ENCODE data around the gene ITPRIP.

ITPRIP gene

GRCh38 chr10:104337521-104337984 lies 712 bp downstream of the ITPRIP start:
- H4K20me1 ChIP-seq = peaks cover 37 to 55% (median 44%) of the 10 kb centered on the region in 11 experiments
- peak overlapping the region; percentile 77 to 99 (median 89) for H3K4me3 ChIP-seq
- peaks cover 7 to 35% (median 24%) of the 10 kb centered on the region in 11 experiments; a peak in 16 of 22 replicates for H3K36me3 ChIP-seq
- TF ChIP-seq Cebpa-rat (IDR thresholded peaks at IDR 0.05) = no peak
- H3K9me3 ChIP-seq (replicated peaks in 1 of 11) = no peaks in the 10 kb centered on the region
- peak overlapping the region; percentile 84 to 99 (median 97) for H3K4me2 ChIP-seq
- peak overlapping the region; percentile 93 to 99 (median 97) for H3K9ac ChIP-seq
- peaks cover 56 to 67% (median 61%) of the 10 kb centered on the region in 10 experiments for H3K4me1 ChIP-seq
- peak overlapping the region; percentile 93 to 100 (median 97) for H3K27ac ChIP-seq
- peaks cover 0 to 14% (median 9%) of the 10 kb centered on the region in 11 experiments; a peak in 11 of 22 replicates for H3K27me3 ChIP-seq

DNA sequence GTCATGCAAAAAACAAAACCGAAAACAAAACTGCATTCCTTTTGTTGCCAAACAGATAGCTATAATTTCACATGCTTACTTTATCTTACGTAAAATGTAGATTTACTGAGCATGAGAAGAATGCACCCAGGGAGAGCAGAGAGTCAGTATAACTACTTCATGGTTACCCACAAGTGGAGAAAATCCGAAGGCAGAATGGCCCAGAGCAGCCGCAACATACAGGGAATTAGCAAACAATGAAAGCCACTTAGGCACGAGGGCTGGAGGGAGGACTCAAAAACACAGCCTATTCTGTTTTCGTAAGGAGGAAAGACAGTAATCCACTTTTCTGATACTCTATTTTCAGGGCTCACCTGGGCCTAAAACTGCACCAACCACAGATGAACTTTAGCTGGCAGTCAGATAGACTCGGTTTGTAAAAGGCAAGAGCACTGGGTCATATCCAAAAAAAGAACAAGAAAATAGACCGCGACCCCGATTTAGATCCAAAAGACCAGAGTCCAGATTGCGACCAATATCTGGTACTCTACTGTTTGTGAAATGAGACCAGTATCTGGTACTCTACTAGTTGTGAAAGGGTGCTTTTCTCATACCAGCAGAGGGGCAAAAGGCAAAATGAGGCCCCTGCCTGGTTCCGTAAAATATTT lies 1.3 kb downstream of the ITPRIP start:
- Histone ChIP-seq H3K4me3 (peak overlapping the region; percentile 77 to 99 (median 89)), H3K36me3 (peaks cover 7 to 42% (median 27%) of the 10 kb centered on the region in 11 experiments; a peak in 16 of 22 replicates), H4K20me1 (peaks cover 43 to 61% (median 50%) of the 10 kb centered on the region in 11 experiments), H3K4me2 (peak overlapping the region; percentile 84 to 99 (median 97)), H3K27ac (peak overlapping the region; percentile 10 to 100 (median 97); a peak in 21 of 22 replicates), H3K27me3 (peaks cover 0 to 14% (median 9%) of the 10 kb centered on the region in 11 experiments; a peak in 11 of 22 replicates), H3K9me3 (replicated peaks in 1 of 11) (no peaks in the 10 kb centered on the region), H3K4me1 (peaks cover 62 to 73% (median 67%) of the 10 kb centered on the region in 10 experiments), H3K9ac (peak overlapping the region; percentile 93 to 99 (median 97))
- no peak for TF ChIP-seq Cebpa-rat (IDR thresholded peaks at IDR 0.05)

GRCh38 chr10:104334965-104335650 lies 3.2 kb downstream of the ITPRIP start:
- peaks cover 61 to 80% (median 69%) of the 10 kb centered on the region in 11 experiments for H4K20me1 ChIP-seq
- peak overlapping the region; percentile 84 to 99 (median 97) for H3K4me2 ChIP-seq
- H3K9me3 ChIP-seq (replicated peaks in 1 of 11) = no peaks in the 10 kb centered on the region
- peak overlapping the region in 7 of 11 experiments; percentile 22 to 99 (median 36); a peak in 9 of 22 replicates for H3K27ac ChIP-seq
- peak overlapping the region in 7 of 10 experiments; percentile 85 to 99 (median 89); a peak in 9 of 20 replicates for H3K4me3 ChIP-seq
- peak overlapping the region in 10 of 11 experiments; percentile 6 to 99 (median 44); a peak in 9 of 22 replicates for H3K9ac ChIP-seq
- no peak for TF ChIP-seq Cebpa-rat (IDR thresholded peaks at IDR 0.05)
- peaks cover 0 to 6% (median 2%) of the 10 kb centered on the region in 11 experiments; a peak in 7 of 22 replicates for H3K27me3 ChIP-seq
- H3K36me3 ChIP-seq = peaks cover 7 to 55% (median 27%) of the 10 kb centered on the region in 11 experiments; a peak in 16 of 22 replicates
- H3K4me1 ChIP-seq = peaks cover 73 to 83% (median 77%) of the 10 kb centered on the region in 10 experiments

DNA sequence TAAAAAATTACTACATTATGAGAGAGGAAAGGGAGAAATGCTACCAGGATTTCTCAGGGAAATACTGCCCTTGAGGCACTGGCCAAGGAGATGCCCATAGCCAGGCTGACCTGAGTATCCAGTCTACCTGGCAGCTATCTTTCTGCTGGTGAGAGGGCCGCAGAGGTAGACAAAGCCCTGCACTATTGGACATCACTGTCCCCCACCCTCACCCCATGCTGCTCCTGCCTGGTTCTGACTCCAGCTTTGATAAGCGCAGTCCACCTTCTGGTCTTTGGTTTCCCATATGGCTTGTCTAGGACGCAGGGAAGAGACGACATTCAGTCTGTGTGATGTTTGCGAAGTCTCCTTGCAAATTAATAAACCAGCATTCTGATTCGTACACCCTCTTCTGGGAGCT lies 3.7 kb downstream of the ITPRIP start:
- Histone ChIP-seq H3K9me3 (replicated peaks in 1 of 11) (no peaks in the 10 kb centered on the region), H3K4me2 (peak overlapping the region; percentile 84 to 99 (median 97); a peak in 20 of 22 replicates), H4K20me1 (peaks cover 67 to 85% (median 74%) of the 10 kb centered on the region in 11 experiments), H3K27ac (no peak overlapping the region), H3K27me3 (peaks cover 0 to under 1% (median 0%) of the 10 kb centered on the region in 11 experiments; a peak in 1 of 22 replicates), H3K9ac (peak overlapping the region in 2 of 11 experiments; percentile 6 to 38; a peak in 2 of 22 replicates), H3K4me3 (0 out of 20 replicates have a peak overlapping the region, but pooled peaks of 1 of the 10 experiments have one; percentile 89), H3K36me3 (peaks cover 7 to 57% (median 27%) of the 10 kb centered on the region in 11 experiments; a peak in 16 of 22 replicates), H3K4me1 (peaks cover 73 to 83% (median 77%) of the 10 kb centered on the region in 10 experiments)
- no peak for TF ChIP-seq Cebpa-rat (IDR thresholded peaks at IDR 0.05)

- H3K4me1 ChIP-seq = peaks cover 74 to 83% (median 78%) of the 10 kb centered on the region in 10 experiments
- H3K9ac ChIP-seq = no peak overlapping the region
- peaks cover 73 to 92% (median 81%) of the 10 kb centered on the region in 11 experiments for H4K20me1 ChIP-seq
- H3K4me3 ChIP-seq = no peak overlapping the region
- H3K27ac ChIP-seq = 0 out of 22 replicates have a peak overlapping the region, but pooled peaks of 2 of the 11 experiments have one; percentile 11 to 16
- H3K27me3 ChIP-seq = no peaks in the 10 kb centered on the region
- H3K9me3 ChIP-seq (replicated peaks in 1 of 11) = no peaks in the 10 kb centered on the region
- peaks cover 7 to 57% (median 27%) of the 10 kb centered on the region in 11 experiments; a peak in 16 of 22 replicates for H3K36me3 ChIP-seq
- H3K4me2 ChIP-seq = peak overlapping the region; percentile 94 to 99 (median 97); a peak in 19 of 22 replicates
- no peak for TF ChIP-seq Cebpa-rat (IDR thresholded peaks at IDR 0.05)
Observed at GRCh38 chr10:104333728-104334373, 4.4 kb downstream of the ITPRIP start.

GRCh38 chr10:104333032-104333727 lies 5.1 kb downstream of the ITPRIP start:
- Histone ChIP-seq H3K27ac (0 out of 22 replicates have a peak overlapping the region, but pooled peaks of 2 of the 11 experiments have one; percentile 11 to 16), H3K4me1 (peaks cover 81 to 90% (median 84%) of the 10 kb centered on the region in 10 experiments), H3K9ac (no peak overlapping the region), H3K9me3 (replicated peaks in 1 of 11) (no peaks in the 10 kb centered on the region), H3K4me3 (0 out of 20 replicates have a peak overlapping the region, but pooled peaks of 1 of the 10 experiments have one; percentile 7), H3K27me3 (no peaks in the 10 kb centered on the region), H3K36me3 (peaks cover 7 to 57% (median 27%) of the 10 kb centered on the region in 11 experiments; a peak in 16 of 22 replicates), H3K4me2 (peak overlapping the region; percentile 94 to 99 (median 97); a peak in 21 of 22 replicates), H4K20me1 (peaks cover 78 to 98% (median 88%) of the 10 kb centered on the region in 11 experiments)
- no peak for TF ChIP-seq Cebpa-rat (IDR thresholded peaks at IDR 0.05)

DNA sequence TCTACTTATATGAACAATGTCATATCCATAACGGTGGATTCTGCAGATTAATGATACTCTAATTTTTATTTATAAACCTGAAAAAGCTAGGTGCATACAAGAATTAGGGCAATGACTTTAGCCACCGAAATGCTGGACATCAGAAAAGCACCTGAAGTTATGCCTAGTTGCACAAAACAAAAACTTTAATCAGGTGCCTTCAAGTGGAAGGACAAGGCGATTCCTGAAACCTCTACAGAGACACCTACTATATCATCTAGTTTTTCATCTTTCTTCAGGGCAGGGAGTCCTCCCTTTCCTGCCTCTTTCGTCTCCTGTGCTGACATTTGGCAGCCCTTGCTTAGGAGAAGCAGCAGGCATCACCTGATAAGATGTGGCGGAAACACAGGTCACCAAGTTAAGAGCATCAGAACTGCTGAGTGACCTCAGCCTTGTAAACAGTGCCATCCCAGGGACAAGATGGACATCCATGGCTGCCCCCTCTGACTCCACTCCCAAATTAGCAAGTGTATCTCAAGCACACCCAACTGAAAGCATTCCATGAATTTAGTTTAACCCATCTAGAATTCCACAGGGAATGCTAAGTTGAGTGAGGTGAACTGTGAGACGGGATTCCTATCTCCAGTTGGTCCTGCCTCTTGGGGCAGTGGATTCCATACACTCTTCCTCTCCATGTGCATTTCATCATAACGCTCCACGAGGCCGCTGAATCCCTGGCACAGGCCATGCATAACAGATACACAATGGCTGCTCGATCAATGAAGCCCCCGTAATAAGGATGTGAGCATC lies 5.8 kb downstream of the ITPRIP start:
- Histone ChIP-seq H3K36me3 (peaks cover 7 to 57% (median 27%) of the 10 kb centered on the region in 11 experiments; a peak in 16 of 22 replicates), H3K9me3 (replicated peaks in 1 of 11) (no peaks in the 10 kb centered on the region), H4K20me1 (peaks cover 78 to 100% (median 95%) of the 10 kb centered on the region in 11 experiments), H3K27ac (no peak overlapping the region), H3K4me1 (peaks cover 88 to 97% (median 92%) of the 10 kb centered on the region in 10 experiments), H3K27me3 (no peaks in the 10 kb centered on the region), H3K4me2 (peak overlapping the region; percentile 94 to 99 (median 97)), H3K9ac (peak overlapping the region in 5 of 11 experiments; percentile 18 to 79 (median 69); a peak in 5 of 22 replicates), H3K4me3 (no peak overlapping the region)
- no peak for TF ChIP-seq Cebpa-rat (IDR thresholded peaks at IDR 0.05)
